ENCODE results near the gene ATR. TPM values are rescaled to one million over a fixed set of nuclear protein-coding genes. Genes with fewer than 3 reads are reported as not detected.

The ATR gene
- total and polyA plus RNA-seq, 2 of the 4 experiments (the other 2 are of a cell fraction) = 9.5 to 28.0 TPM

GRCh38 chr3:142623194-142623593, 44.7 kb upstream of the ATR start:
- Histone ChIP-seq H3K4me3 (ENCODE audit: insufficient read depth, low read depth, low read length) (no peak overlapping the region), H3K27ac (ENCODE audit: insufficient read depth, low read length) (no peak overlapping the region), H3K9ac (ENCODE audit: low read depth, low read length) (no peak overlapping the region), H2BK20ac (ENCODE audit: low read depth, low read length) (no peak overlapping the region), H3K56ac (ENCODE audit: extremely low read depth, insufficient read depth, low read length) (no peak overlapping the region), H3K23ac (ENCODE audit: low read depth, low read length) (no peak overlapping the region), H3K9me3 (ENCODE audit: control insufficient read depth, insufficient read depth, low read length) (no peaks in the 10 kb centered on the region), H3K79me1 (ENCODE audit: low read depth in 1 of 2, low read length in 2 of 2) (no peaks in the 10 kb centered on the region), H2BK120ac (ENCODE audit: low read depth, low read length) (no peak overlapping the region), H4K91ac (ENCODE audit: insufficient read depth, low read depth, low read length) (no peak overlapping the region), H2AK9ac (replicated peaks; ENCODE audit: low read depth, low read length, poor library complexity) (no peak overlapping the region), H3K36me3 (ENCODE audit: control insufficient read depth, insufficient read depth, low read length) (no peaks in the 10 kb centered on the region), H3K4ac (ENCODE audit: low read depth, low read length) (no peak overlapping the region), H3K4me1 (ENCODE audit: control insufficient read depth, insufficient read depth, low read length) (no peaks in the 10 kb centered on the region), H2AFZ (replicated peaks; ENCODE audit: low read length, poor library complexity) (no peak overlapping the region), H4K5ac (ENCODE audit: low read depth, low read length) (no peak overlapping the region), H4K8ac (ENCODE audit: low read depth in 2 of 2, low read length in 2 of 2) (no peak overlapping the region), H2BK15ac (ENCODE audit: low read depth, low read length) (no peak overlapping the region), H2BK5ac (ENCODE audit: low read depth, low read length, poor library complexity, severe bottlenecking) (no peak overlapping the region), H3K18ac (ENCODE audit: low read depth, low read length) (no peak overlapping the region), H4K20me1 (ENCODE audit: insufficient read depth, low read length) (no peaks in the 10 kb centered on the region), H3K4me2 (ENCODE audit: low read depth, low read length) (no peak overlapping the region), H3K9me1 (ENCODE audit: insufficient read depth, low read length) (no peaks in the 10 kb centered on the region), H2AK5ac (ENCODE audit: low read depth, low read length) (no peak overlapping the region), H3K27me3 (ENCODE audit: control insufficient read depth, insufficient read depth, low read length) (peaks cover 2% of the 10 kb centered on the region; the same call in 1 of the 2 replicates), H3K14ac (replicated peaks; ENCODE audit: low read depth, low read length) (no peak overlapping the region)
- ChIA-PET POLR2A (ENCODE audit: unreplicated experiment) (no interaction called here), CTCF (no interaction called here)
- dilution Hi-C loops (cut with HindIII; ENCODE audit: low sequenced_read_pairs, unreplicated experiment) = no loop called here
- BruUV-seq (replicated peaks) = no TSS peak
- DNase-seq = no peak
- ATAC-seq (ENCODE audit: low read depth) = no peak
- TF ChIP-seq RAD21 (IDR thresholded peaks at IDR 0.05; ENCODE audit: low read length) (no peak), CTCF (conservative IDR thresholded peaks at IDR 0.05; ENCODE audit: low read depth, low read length) (no peak), USF2 (IDR thresholded peaks at IDR 0.05; ENCODE audit: low read depth, low read length) (no peak)
- intact Hi-C loops (cut with micrococcal nuclease) = no loop called here
- in situ Hi-C loops (cut with MboI; ENCODE audit: low sequenced_read_pairs) = no loop called here
